OCI-LY3 (cell line): ENCODE results near the gene C1QTNF6.

ENCODE experiments used
- EZH2phosphoT487 ChIP-seq: fragments of 200-600 bp; shearing (Covaris generic); IDR thresholded peaks from 2 replicates; pipeline ENCODE4 v1.6.1; 2018; ENCODE audit warnings: antibody characterized with exemption, mixed run types, low read depth
- TF ChIP-seq, protein P1 (sequence below): fragments of 200-600, 300-600 bp; sonication (generic); IDR thresholded peaks from 2 replicates; pipeline ENCODE4 v1.5.1; 2014; ENCODE audit warnings: antibody characterized with exemption, low read length, low read depth

DNA sequence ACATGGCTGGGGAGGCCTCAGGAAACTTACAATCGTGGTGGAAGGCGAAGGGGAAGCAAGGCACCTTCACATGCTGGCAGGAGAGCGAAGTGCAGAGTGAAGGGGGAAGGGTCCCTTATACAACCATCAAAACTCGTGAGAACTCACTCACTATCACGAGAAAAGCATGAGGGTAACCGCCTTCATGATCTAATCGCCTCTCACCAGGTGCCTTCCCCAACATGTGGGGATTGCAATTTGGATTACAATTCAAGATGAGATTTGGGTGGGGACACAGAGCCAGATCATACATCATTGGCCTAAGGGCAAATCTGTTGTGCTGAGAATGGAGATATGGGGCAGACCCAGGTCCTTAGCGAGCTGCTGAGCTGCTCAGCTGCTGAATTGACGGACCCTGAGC, 13.1 kb downstream of the C1QTNF6 start:
- TF ChIP-seq, protein P1, sequence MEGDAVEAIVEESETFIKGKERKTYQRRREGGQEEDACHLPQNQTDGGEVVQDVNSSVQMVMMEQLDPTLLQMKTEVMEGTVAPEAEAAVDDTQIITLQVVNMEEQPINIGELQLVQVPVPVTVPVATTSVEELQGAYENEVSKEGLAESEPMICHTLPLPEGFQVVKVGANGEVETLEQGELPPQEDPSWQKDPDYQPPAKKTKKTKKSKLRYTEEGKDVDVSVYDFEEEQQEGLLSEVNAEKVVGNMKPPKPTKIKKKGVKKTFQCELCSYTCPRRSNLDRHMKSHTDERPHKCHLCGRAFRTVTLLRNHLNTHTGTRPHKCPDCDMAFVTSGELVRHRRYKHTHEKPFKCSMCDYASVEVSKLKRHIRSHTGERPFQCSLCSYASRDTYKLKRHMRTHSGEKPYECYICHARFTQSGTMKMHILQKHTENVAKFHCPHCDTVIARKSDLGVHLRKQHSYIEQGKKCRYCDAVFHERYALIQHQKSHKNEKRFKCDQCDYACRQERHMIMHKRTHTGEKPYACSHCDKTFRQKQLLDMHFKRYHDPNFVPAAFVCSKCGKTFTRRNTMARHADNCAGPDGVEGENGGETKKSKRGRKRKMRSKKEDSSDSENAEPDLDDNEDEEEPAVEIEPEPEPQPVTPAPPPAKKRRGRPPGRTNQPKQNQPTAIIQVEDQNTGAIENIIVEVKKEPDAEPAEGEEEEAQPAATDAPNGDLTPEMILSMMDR, result no peak
- no peak for TF ChIP-seq EZH2phosphoT487
